GM19395 (cell line): ENCODE measurements around the gene DNAJB14.

Experiments used
- ATAC-seq: cut with Tn5 transposase; IDR thresholded peaks from one replicate; pipeline ENCODE4 v1.9.1; 2021; ENCODE audit warnings: mild to moderate bottlenecking, moderate library complexity; ENCODE audit not compliant: unreplicated experiment

The DNAJB14 gene

GRCh38 chr4:99872570-99872969 lies 73.8 kb downstream of the DNAJB14 start:
- no peak for ATAC-seq

GRCh38 chr4:99868126-99868596 lies 78.3 kb downstream of the DNAJB14 start:
- peak; percentile 51 for ATAC-seq

- no peak for ATAC-seq
Observed at GRCh38 chr4:99863804-99864203, 82.6 kb downstream of the DNAJB14 start.

GRCh38 chr4:99861120-99861905 lies 85.1 kb downstream of the DNAJB14 start:
- no peak for ATAC-seq

- ATAC-seq, result no peak
Observed at GRCh38 chr4:99860521-99860920, 85.9 kb downstream of the DNAJB14 start.

- ATAC-seq, result no peak
Observed at GRCh38 chr4:99859618-99860017, 86.8 kb downstream of the DNAJB14 start.

- ATAC-seq, result no peak
Observed at GRCh38 chr4:99857307-99857706, 89.1 kb downstream of the DNAJB14 start.

- ATAC-seq, result no peak
Observed at GRCh38 chr4:99856166-99856565, 90.3 kb downstream of the DNAJB14 start.

- ATAC-seq, result peak; percentile 54
Observed at GRCh38 chr4:99855678-99856077, 90.7 kb downstream of the DNAJB14 start.

- ATAC-seq, result no peak
Observed at GRCh38 chr4:99853999-99854398, 92.4 kb downstream of the DNAJB14 start.

GRCh38 chr4:99853190-99853589 lies 93.2 kb downstream of the DNAJB14 start:
- no peak for ATAC-seq

GRCh38 chr4:99852199-99852749 lies 94.1 kb downstream of the DNAJB14 start:
- ATAC-seq, result no peak

- peak; percentile 51 for ATAC-seq
Observed at GRCh38 chr4:99848591-99849001, 97.8 kb downstream of the DNAJB14 start.

- ATAC-seq, result peak; percentile 70
Observed at GRCh38 chr4:99847362-99847976, 98.9 kb downstream of the DNAJB14 start.

GRCh38 chr4:99846891-99847290 lies 99.5 kb downstream of the DNAJB14 start:
- ATAC-seq, result peak; percentile 0
